Neural progenitor cell (in vitro differentiated cells): Measurements from ENCODE around the gene PHF20. TPM values are rescaled to one million over a fixed set of nuclear protein-coding genes. Genes with fewer than 3 reads are reported as not detected.
"Not testable (repeated sequence)": the region's sequence is repeated elsewhere in the genome, so short reads cannot be mapped to it uniquely, and the experiment has no call there.

Source experiments
- DNase-seq: peaks from one replicate; pipeline ENCODE4 v3.0.0-alpha.2; 2016; ENCODE audit warnings: low spot score
- H2AFZ ChIP-seq: fragments of 200-600 bp; sonication (generic); replicated peaks from 2 replicates; pipeline ENCODE4 v1.6.1; 2016; ENCODE audit warnings: antibody characterized with exemption
- H3F3A ChIP-seq: fragments of 200-600 bp; sonication (generic); 2 replicates; pipeline ENCODE4 v1.6.1; 2016; ENCODE audit warnings: antibody characterized with exemption, low read depth
- H3K27ac ChIP-seq: fragments of 200-600 bp; sonication (generic); 2 replicates; pipeline ENCODE4 v1.5.1; 2016; ENCODE audit warnings: mild to moderate bottlenecking
- H3K27me3 ChIP-seq: fragments of 200-600 bp; sonication (generic); 2 replicates; pipeline ENCODE4 v1.6.1; 2016; ENCODE audit warnings: mild to moderate bottlenecking, moderate library complexity
- H3K36me3 ChIP-seq: fragments of 200-600 bp; sonication (generic); 2 replicates; pipeline ENCODE4 v1.5.1; 2016
- H3K4me1 ChIP-seq: fragments of 200-600 bp; sonication (generic); 2 replicates; pipeline ENCODE4 v1.6.1; 2016; ENCODE audit warnings: mixed run types
- H3K4me2 ChIP-seq: fragments of 200-600 bp; sonication (generic); 2 replicates; pipeline ENCODE4 v1.6.1; 2016
- H3K4me3 ChIP-seq: fragments of 200-600 bp; sonication (generic); 2 replicates; pipeline ENCODE4 v1.5.1; 2016
- H3K79me2 ChIP-seq: fragments of 200-600 bp; sonication (generic); 2 replicates; pipeline ENCODE4 v1.6.1; 2016; ENCODE audit warnings: low read depth
- H3K9ac ChIP-seq: fragments of 200-600 bp; sonication (generic); 2 replicates; pipeline ENCODE4 v1.6.1; 2016
- H3K9me3 ChIP-seq: fragments of 200-600 bp; sonication (generic); 2 replicates; pipeline ENCODE4 v1.5.1; 2016; ENCODE audit warnings: low read depth
- H4K20me1 ChIP-seq: fragments of 200-600 bp; sonication (generic); 2 replicates; pipeline ENCODE4 v1.6.1; 2016; ENCODE audit warnings: low read depth
- H3K27ac Mint-ChIP-seq: 3 replicates; pipeline ENCODE4 v1.8.0; 2021; ENCODE audit warnings: mixed read lengths
- H3K27me3 Mint-ChIP-seq: 2 replicates; pipeline ENCODE4 v1.8.0; 2022; ENCODE audit warnings: low read depth, mild to moderate bottlenecking, inconsistent platforms, moderate library complexity, mixed read lengths; ENCODE audit not compliant: insufficient read depth
- H3K36me3 Mint-ChIP-seq: 3 replicates; pipeline ENCODE4 v1.8.0; 2021; ENCODE audit warnings: mixed read lengths
- H3K4me1 Mint-ChIP-seq: 3 replicates; pipeline ENCODE4 v1.8.0; 2021; ENCODE audit warnings: mixed read lengths
- H3K4me3 Mint-ChIP-seq: 3 replicates; pipeline ENCODE4 v1.8.0; 2021; ENCODE audit warnings: mild to moderate bottlenecking, moderate library complexity, mixed read lengths
- H3K9me3 Mint-ChIP-seq: 3 replicates; pipeline ENCODE4 v1.8.0; 2020; ENCODE audit warnings: mixed read lengths
- EZH2 ChIP-seq: fragments of 200-600 bp; sonication (generic); IDR thresholded peaks from 2 replicates; pipeline ENCODE4 v1.6.1; 2017; ENCODE audit warnings: antibody characterized with exemption, mild to moderate bottlenecking, moderate library complexity
- EZH2phosphoT487 ChIP-seq: fragments of 200-600 bp; sonication (generic); IDR thresholded peaks from 2 replicates; pipeline ENCODE4 v1.6.1; 2017; ENCODE audit warnings: antibody characterized with exemption
- total RNA-seq: library from RNA; depleted of rRNA; stranded (reverse); fragments of >200 nt; gene quantifications from 2 replicates; pipeline ENCODE4 v1.2.3, GENCODE V29; 2015; ENCODE audit warnings: low replicate concordance
- TF ChIP-seq, protein P1 (sequence below): fragments of 200-600 bp; sonication (generic); IDR thresholded peaks from 2 replicates; pipeline ENCODE4 v1.5.1; 2017; ENCODE audit warnings: antibody characterized with exemption, mild to moderate bottlenecking

The PHF20 gene
- total RNA-seq, 1 donor from 2014 or later: 54.7 TPM

DNA sequence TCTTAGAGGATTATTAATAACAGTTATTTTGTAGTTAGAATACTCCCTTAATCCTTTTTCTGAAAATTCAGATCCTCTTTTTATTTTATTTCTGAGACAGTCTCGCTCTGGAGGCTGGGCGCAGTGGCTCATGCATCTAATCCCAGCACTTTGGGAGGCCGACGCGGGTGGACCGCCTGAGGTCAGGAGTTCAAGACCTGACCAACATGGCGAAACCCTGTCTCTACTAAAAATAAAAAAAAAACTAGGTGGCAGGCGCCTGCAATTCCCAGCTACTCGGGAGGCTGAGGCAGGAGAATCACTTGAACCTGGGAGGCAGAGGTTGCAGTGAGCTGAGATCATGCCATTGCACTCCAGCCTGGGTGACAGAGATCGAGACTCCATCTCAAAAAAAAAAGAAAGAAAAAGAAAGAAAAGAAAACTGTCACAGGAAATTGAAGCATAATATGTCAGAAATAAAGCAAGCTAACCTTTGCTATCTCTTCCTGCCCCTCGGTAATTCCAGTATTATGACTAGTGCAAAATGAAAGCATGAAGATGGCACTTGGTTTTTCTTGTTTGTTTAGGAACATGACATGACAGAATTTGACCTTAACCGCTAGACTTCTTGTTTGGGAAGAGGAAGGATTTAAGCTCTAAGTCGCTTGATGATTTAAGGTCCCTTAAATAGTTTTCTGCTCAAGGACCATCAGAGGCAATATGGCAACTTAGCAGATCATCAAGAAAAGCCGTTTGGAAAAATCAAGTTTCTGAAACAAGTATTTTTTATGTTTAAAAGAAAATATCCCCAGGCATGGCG lies 27.9 kb upstream of the PHF20 start:
- peaks cover 21% of the 10 kb centered on the region for H3K4me1 ChIP-seq
- H3K27me3 ChIP-seq: no peaks in the 10 kb centered on the region
- Mint-ChIP-seq H3K4me1 (peaks cover 24% of the 10 kb centered on the region), H3K4me3 (peak overlapping the region; percentile 95), H3K27ac (peak overlapping the region; percentile 69), H3K9me3 (no peaks in the 10 kb centered on the region), H3K36me3 (peaks cover 16% of the 10 kb centered on the region), H3K27me3 (peaks cover 5% of the 10 kb centered on the region)
- no peaks in the 10 kb centered on the region for H3K9me3 ChIP-seq
- H3K4me2 ChIP-seq: no peak overlapping the region
- H3F3A ChIP-seq: peaks cover 22% of the 10 kb centered on the region
- peaks cover 26% of the 10 kb centered on the region for H4K20me1 ChIP-seq
- DNase-seq: no peak
- peaks cover 38% of the 10 kb centered on the region for H3K79me2 ChIP-seq
- peak overlapping the region; percentile 79 for H3K4me3 ChIP-seq
- no peak overlapping the region for H2AFZ ChIP-seq
- peaks cover 17% of the 10 kb centered on the region for H3K36me3 ChIP-seq
- TF ChIP-seq EZH2: no peak
- TF ChIP-seq, protein P1, sequence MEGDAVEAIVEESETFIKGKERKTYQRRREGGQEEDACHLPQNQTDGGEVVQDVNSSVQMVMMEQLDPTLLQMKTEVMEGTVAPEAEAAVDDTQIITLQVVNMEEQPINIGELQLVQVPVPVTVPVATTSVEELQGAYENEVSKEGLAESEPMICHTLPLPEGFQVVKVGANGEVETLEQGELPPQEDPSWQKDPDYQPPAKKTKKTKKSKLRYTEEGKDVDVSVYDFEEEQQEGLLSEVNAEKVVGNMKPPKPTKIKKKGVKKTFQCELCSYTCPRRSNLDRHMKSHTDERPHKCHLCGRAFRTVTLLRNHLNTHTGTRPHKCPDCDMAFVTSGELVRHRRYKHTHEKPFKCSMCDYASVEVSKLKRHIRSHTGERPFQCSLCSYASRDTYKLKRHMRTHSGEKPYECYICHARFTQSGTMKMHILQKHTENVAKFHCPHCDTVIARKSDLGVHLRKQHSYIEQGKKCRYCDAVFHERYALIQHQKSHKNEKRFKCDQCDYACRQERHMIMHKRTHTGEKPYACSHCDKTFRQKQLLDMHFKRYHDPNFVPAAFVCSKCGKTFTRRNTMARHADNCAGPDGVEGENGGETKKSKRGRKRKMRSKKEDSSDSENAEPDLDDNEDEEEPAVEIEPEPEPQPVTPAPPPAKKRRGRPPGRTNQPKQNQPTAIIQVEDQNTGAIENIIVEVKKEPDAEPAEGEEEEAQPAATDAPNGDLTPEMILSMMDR: no peak
- TF ChIP-seq EZH2phosphoT487: no peak
- H3K9ac ChIP-seq: peak overlapping the region; percentile 88
- H3K27ac ChIP-seq: no peak overlapping the region

DNA sequence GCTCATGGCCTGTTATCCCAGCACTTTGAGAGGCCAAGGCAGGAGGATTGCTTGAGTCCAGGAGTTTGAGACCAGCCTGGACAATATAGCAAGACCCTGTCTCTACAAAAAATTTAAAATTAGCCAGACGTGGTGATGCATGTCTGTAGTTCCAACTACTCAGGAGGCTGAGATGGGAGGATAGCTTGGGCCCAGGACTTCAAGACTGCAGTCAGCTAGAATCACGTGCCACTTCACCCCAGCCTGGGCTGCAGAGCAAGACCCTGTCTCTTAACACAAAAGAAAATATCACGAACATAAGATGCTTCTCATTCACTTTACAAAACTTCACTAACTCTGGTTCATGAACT lies 27.3 kb upstream of the PHF20 start:
- Histone ChIP-seq H3F3A (peaks cover 21% of the 10 kb centered on the region), H3K4me1 (peaks cover 18% of the 10 kb centered on the region), H3K36me3 (peaks cover 13% of the 10 kb centered on the region), H4K20me1 (peaks cover 20% of the 10 kb centered on the region), H3K79me2 (peaks cover 32% of the 10 kb centered on the region)
- not testable (repeated sequence) for H3K27me3 ChIP-seq, H3K9me3 Mint-ChIP-seq, H3K9ac ChIP-seq, DNase-seq, H3K27ac ChIP-seq, H3K9me3 ChIP-seq, H2AFZ ChIP-seq, H3K4me3 ChIP-seq, H3K4me3 Mint-ChIP-seq, H3K4me2 ChIP-seq, H3K27ac Mint-ChIP-seq, H3K27me3 Mint-ChIP-seq
- Mint-ChIP-seq H3K36me3 (peaks cover 13% of the 10 kb centered on the region), H3K4me1 (peaks cover 20% of the 10 kb centered on the region)

DNA sequence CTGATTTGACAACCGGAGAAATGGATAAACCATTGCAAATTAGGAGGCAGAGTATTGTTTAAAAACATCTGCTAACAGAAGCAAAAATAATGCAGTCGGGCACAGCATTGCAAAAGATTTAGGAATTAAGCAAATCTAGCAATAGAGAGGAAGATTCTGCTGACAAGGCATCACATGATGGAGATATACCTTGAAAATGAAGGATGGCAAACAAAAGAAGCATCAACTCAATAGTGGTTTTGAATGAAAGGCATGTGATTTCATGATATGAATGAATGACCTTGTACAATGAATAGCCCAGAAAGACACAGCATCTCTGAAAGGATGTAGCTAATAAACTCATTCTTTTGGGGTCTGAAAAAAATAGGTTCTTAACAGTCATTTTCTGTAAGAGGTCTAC lies 21.2 kb upstream of the PHF20 start:
- H2AFZ ChIP-seq: no peak overlapping the region
- no peaks in the 10 kb centered on the region for H4K20me1 ChIP-seq
- Mint-ChIP-seq H3K4me3 (no peak overlapping the region), H3K27me3 (peaks cover 9% of the 10 kb centered on the region), H3K36me3 (no peaks in the 10 kb centered on the region), H3K9me3 (no peaks in the 10 kb centered on the region), H3K27ac (no peak overlapping the region), H3K4me1 (peaks cover 7% of the 10 kb centered on the region)
- H3K9me3 ChIP-seq: no peaks in the 10 kb centered on the region
- peaks cover 5% of the 10 kb centered on the region for H3K27me3 ChIP-seq
- no peak for TF ChIP-seq EZH2phosphoT487
- TF ChIP-seq EZH2: no peak
- TF ChIP-seq, protein P1: no peak
- H3K27ac ChIP-seq: no peak overlapping the region
- H3K4me3 ChIP-seq: no peak overlapping the region
- DNase-seq: no peak
- no peaks in the 10 kb centered on the region for H3K4me1 ChIP-seq
- H3K79me2 ChIP-seq: no peaks in the 10 kb centered on the region
- H3K36me3 ChIP-seq: no peaks in the 10 kb centered on the region
- no peak overlapping the region for H3K9ac ChIP-seq
- no peaks in the 10 kb centered on the region for H3F3A ChIP-seq
- H3K4me2 ChIP-seq: no peak overlapping the region

DNA sequence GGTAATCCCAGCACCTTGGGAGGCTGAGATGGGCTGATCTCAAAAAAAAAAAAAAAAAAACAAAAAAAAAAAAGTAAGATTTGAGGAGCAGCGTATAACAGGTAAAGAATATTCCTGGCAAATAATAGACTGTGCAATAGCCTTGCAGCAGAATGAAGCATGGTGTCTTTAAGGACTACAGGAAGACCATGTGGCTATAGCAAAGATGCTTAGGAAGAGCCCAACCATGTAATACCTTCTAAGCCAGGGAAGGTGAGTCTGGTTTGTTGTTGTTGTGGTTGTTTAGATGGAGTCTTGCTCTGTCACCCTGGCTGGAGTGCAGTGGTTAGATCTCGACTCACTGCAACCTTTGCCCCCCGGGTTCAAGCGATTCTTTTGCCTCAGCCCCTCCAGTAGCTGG lies 15.4 kb upstream of the PHF20 start:
- TF ChIP-seq EZH2: no peak
- no peak for TF ChIP-seq EZH2phosphoT487
- TF ChIP-seq, protein P1: no peak
- no peaks in the 10 kb centered on the region for H3K36me3 Mint-ChIP-seq
- Histone ChIP-seq H3K9me3 (no peaks in the 10 kb centered on the region), H3F3A (no peaks in the 10 kb centered on the region), H3K27me3 (peaks cover 5% of the 10 kb centered on the region), H2AFZ (no peak overlapping the region), H3K4me1 (no peaks in the 10 kb centered on the region), H4K20me1 (no peaks in the 10 kb centered on the region), H3K27ac (no peak overlapping the region), H3K9ac (no peak overlapping the region), H3K79me2 (no peaks in the 10 kb centered on the region), H3K4me3 (no peak overlapping the region), H3K4me2 (no peak overlapping the region), H3K36me3 (no peaks in the 10 kb centered on the region)
- H3K9me3 Mint-ChIP-seq: no peaks in the 10 kb centered on the region
- no peaks in the 10 kb centered on the region for H3K4me1 Mint-ChIP-seq
- peaks cover 2% of the 10 kb centered on the region for H3K27me3 Mint-ChIP-seq
- no peak for DNase-seq
- H3K27ac Mint-ChIP-seq: no peak overlapping the region
- H3K4me3 Mint-ChIP-seq: no peak overlapping the region
